Measurements from ENCODE around the gene VIPR2.

Gene VIPR2

GRCh38 chr7:159024280-159024951 lies 120.3 kb downstream of the VIPR2 start:
- Histone ChIP-seq H3K4me3 (ENCODE audit: low read length in 2 of 2) (no peak overlapping the region), H3K23ac (ENCODE audit: low read depth, low read length, poor library complexity) (peak overlapping the region; percentile 82), H2BK120ac (ENCODE audit: low read depth, low read length) (peak overlapping the region; percentile 89), H3K4me1 (ENCODE audit: control insufficient read depth in 2 of 2, insufficient read depth in 1 of 2, low read depth in 1 of 2, low read length in 2 of 2) (peaks cover 17 to 33% of the 10 kb centered on the region in 2 donors), H2BK15ac (ENCODE audit: low read length) (peak overlapping the region; percentile 88), H3K9me3 (replicated peaks in 1 of 2; ENCODE audit: control insufficient read depth in 2 of 2, insufficient read depth in 1 of 2, low read depth in 1 of 2, low read length in 2 of 2) (no peaks in the 10 kb centered on the region), H3K79me1 (ENCODE audit: low read depth, low read length) (no peaks in the 10 kb centered on the region), H3K27ac (replicated peaks; ENCODE audit: low read length) (no peak overlapping the region), H3K9ac (ENCODE audit: low read depth, low read length, poor library complexity) (peak overlapping the region; percentile 38), H2AFZ (ENCODE audit: low read length) (no peak overlapping the region), H3K4me2 (ENCODE audit: insufficient read depth, low read length, poor library complexity, severe bottlenecking) (no peak overlapping the region), H3K27me3 (ENCODE audit: control insufficient read depth in 3 of 3, insufficient read depth in 3 of 3, low read depth in 1 of 3, low read length in 3 of 3) (peaks cover 0 to 36% (median 0%) of the 10 kb centered on the region in 3 experiments), H4K8ac (ENCODE audit: low read depth, low read length) (no peak overlapping the region), H2AK5ac (ENCODE audit: low read depth, low read length) (peak overlapping the region; percentile 20), H2BK5ac (ENCODE audit: low read length) (peak overlapping the region; percentile 66), H3K14ac (ENCODE audit: low read length) (peak overlapping the region; percentile 91), H3K4ac (ENCODE audit: low read length) (peak overlapping the region; percentile 77), H3K18ac (ENCODE audit: low read length) (peak overlapping the region; percentile 98), H3K36me3 (replicated peaks in 1 of 2; ENCODE audit: control insufficient read depth in 2 of 2, insufficient read depth in 2 of 2, low read length in 2 of 2) (no peaks in the 10 kb centered on the region), H2BK12ac (ENCODE audit: low read length) (peak overlapping the region; percentile 99), H4K91ac (ENCODE audit: low read depth, low read length, poor library complexity) (peak overlapping the region; percentile 98)
- WGBS, 2 donors (ENCODE audit: extremely low coverage in 2 of 2, insufficient read length in 2 of 2, insufficient replicate concordance in 1 of 2): no CpG with 5 or more reads among the region's 48 CpGs
- no peak for DNase-seq (ENCODE audit: low spot score)

GRCh38 chr7:159023746-159024145 lies 120.9 kb downstream of the VIPR2 start:
- Histone ChIP-seq H3K9ac (ENCODE audit: low read depth, low read length, poor library complexity) (no peak overlapping the region), H3K4me3 (ENCODE audit: low read length in 2 of 2) (no peak overlapping the region), H4K91ac (ENCODE audit: low read depth, low read length, poor library complexity) (peak overlapping the region; percentile 82), H2BK5ac (ENCODE audit: low read length) (peak overlapping the region; percentile 66), H3K23ac (ENCODE audit: low read depth, low read length, poor library complexity) (no peak overlapping the region), H2BK15ac (ENCODE audit: low read length) (peak overlapping the region; percentile 88), H3K4ac (ENCODE audit: low read length) (no peak overlapping the region), H2AFZ (ENCODE audit: low read length) (no peak overlapping the region), H3K79me1 (ENCODE audit: low read depth, low read length) (no peaks in the 10 kb centered on the region), H2BK12ac (ENCODE audit: low read length) (peak overlapping the region; percentile 99), H3K14ac (ENCODE audit: low read length) (no peak overlapping the region), H3K27me3 (ENCODE audit: control insufficient read depth in 3 of 3, insufficient read depth in 3 of 3, low read depth in 1 of 3, low read length in 3 of 3) (peaks cover 0 to 35% (median 0%) of the 10 kb centered on the region in 3 experiments), H3K36me3 (replicated peaks in 1 of 2; ENCODE audit: control insufficient read depth in 2 of 2, insufficient read depth in 2 of 2, low read length in 2 of 2) (no peaks in the 10 kb centered on the region), H3K9me3 (replicated peaks in 1 of 2; ENCODE audit: control insufficient read depth in 2 of 2, insufficient read depth in 1 of 2, low read depth in 1 of 2, low read length in 2 of 2) (no peaks in the 10 kb centered on the region), H3K27ac (replicated peaks; ENCODE audit: low read length) (no peak overlapping the region), H4K8ac (ENCODE audit: low read depth, low read length) (peak overlapping the region; percentile 10), H2BK120ac (ENCODE audit: low read depth, low read length) (peak overlapping the region; percentile 24), H3K4me1 (ENCODE audit: control insufficient read depth in 2 of 2, insufficient read depth in 1 of 2, low read depth in 1 of 2, low read length in 2 of 2) (peaks cover 17 to 31% of the 10 kb centered on the region in 2 donors), H3K4me2 (ENCODE audit: insufficient read depth, low read length, poor library complexity, severe bottlenecking) (no peak overlapping the region), H3K18ac (ENCODE audit: low read length) (peak overlapping the region; percentile 75), H2AK5ac (ENCODE audit: low read depth, low read length) (peak overlapping the region; percentile 20)
- no CpG with 5 or more reads among the region's 12 CpGs for WGBS, 2 donors (ENCODE audit: extremely low coverage in 2 of 2, insufficient read length in 2 of 2, insufficient replicate concordance in 1 of 2)
- no peak for DNase-seq (ENCODE audit: low spot score)

- H2BK15ac ChIP-seq (ENCODE audit: low read length): no peak overlapping the region
- peak overlapping the region; percentile 88 for H2AK5ac ChIP-seq (ENCODE audit: low read depth, low read length)
- H4K8ac ChIP-seq (ENCODE audit: low read depth, low read length): no peak overlapping the region
- H3K27ac ChIP-seq (replicated peaks; ENCODE audit: low read length): no peak overlapping the region
- H2AFZ ChIP-seq (ENCODE audit: low read length): no peak overlapping the region
- peak overlapping the region; percentile 6 for H3K4ac ChIP-seq (ENCODE audit: low read length)
- no peaks in the 10 kb centered on the region for H3K9me3 ChIP-seq (replicated peaks in 1 of 2; ENCODE audit: control insufficient read depth in 2 of 2, insufficient read depth in 1 of 2, low read depth in 1 of 2, low read length in 2 of 2)
- no peak overlapping the region for H3K4me3 ChIP-seq (ENCODE audit: low read length in 2 of 2)
- no peaks in the 10 kb centered on the region for H3K36me3 ChIP-seq (replicated peaks in 1 of 2; ENCODE audit: control insufficient read depth in 2 of 2, insufficient read depth in 2 of 2, low read length in 2 of 2)
- H2BK5ac ChIP-seq (ENCODE audit: low read length): peak overlapping the region; percentile 58
- H2BK12ac ChIP-seq (ENCODE audit: low read length): peak overlapping the region; percentile 36
- peak overlapping the region; percentile 42 for H3K18ac ChIP-seq (ENCODE audit: low read length)
- DNase-seq (ENCODE audit: low spot score): no peak
- H3K23ac ChIP-seq (ENCODE audit: low read depth, low read length, poor library complexity): no peak overlapping the region
- peak overlapping the region; percentile 60 for H3K9ac ChIP-seq (ENCODE audit: low read depth, low read length, poor library complexity)
- no peaks in the 10 kb centered on the region for H3K79me1 ChIP-seq (ENCODE audit: low read depth, low read length)
- H3K4me1 ChIP-seq (ENCODE audit: control insufficient read depth in 2 of 2, insufficient read depth in 1 of 2, low read depth in 1 of 2, low read length in 2 of 2): peaks cover 17 to 29% of the 10 kb centered on the region in 2 donors
- H3K4me2 ChIP-seq (ENCODE audit: insufficient read depth, low read length, poor library complexity, severe bottlenecking): no peak overlapping the region
- WGBS, 2 donors (ENCODE audit: extremely low coverage in 2 of 2, insufficient read length in 2 of 2, insufficient replicate concordance in 1 of 2): no CpG with 5 or more reads among the region's 17 CpGs
- no peak overlapping the region for H4K91ac ChIP-seq (ENCODE audit: low read depth, low read length, poor library complexity)
- H3K27me3 ChIP-seq (ENCODE audit: control insufficient read depth in 3 of 3, insufficient read depth in 3 of 3, low read depth in 1 of 3, low read length in 3 of 3): peaks cover 0 to 31% (median 0%) of the 10 kb centered on the region in 3 experiments
- no peak overlapping the region for H3K14ac ChIP-seq (ENCODE audit: low read length)
- H2BK120ac ChIP-seq (ENCODE audit: low read depth, low read length): no peak overlapping the region
These were observed 121.5 kb downstream of the VIPR2 start for GRCh38 chr7:159023206-159023605.

GRCh38 chr7:159022238-159022993 lies 122.3 kb downstream of the VIPR2 start:
- H4K91ac ChIP-seq (ENCODE audit: low read depth, low read length, poor library complexity): no peak overlapping the region
- H3K14ac ChIP-seq (ENCODE audit: low read length): no peak overlapping the region
- no peak for DNase-seq (ENCODE audit: low spot score)
- H2BK120ac ChIP-seq (ENCODE audit: low read depth, low read length): peak overlapping the region; percentile 38
- H2BK5ac ChIP-seq (ENCODE audit: low read length): peak overlapping the region; percentile 58
- peak overlapping the region; percentile 67 for H2BK12ac ChIP-seq (ENCODE audit: low read length)
- no peak overlapping the region for H4K8ac ChIP-seq (ENCODE audit: low read depth, low read length)
- no peaks in the 10 kb centered on the region for H3K79me1 ChIP-seq (ENCODE audit: low read depth, low read length)
- no peak overlapping the region for H2AFZ ChIP-seq (ENCODE audit: low read length)
- H3K4ac ChIP-seq (ENCODE audit: low read length): no peak overlapping the region
- peaks cover 0 to 23% (median 0%) of the 10 kb centered on the region in 3 experiments for H3K27me3 ChIP-seq (ENCODE audit: control insufficient read depth in 3 of 3, insufficient read depth in 3 of 3, low read depth in 1 of 3, low read length in 3 of 3)
- no peak overlapping the region for H3K4me2 ChIP-seq (ENCODE audit: insufficient read depth, low read length, poor library complexity, severe bottlenecking)
- H3K36me3 ChIP-seq (replicated peaks in 1 of 2; ENCODE audit: control insufficient read depth in 2 of 2, insufficient read depth in 2 of 2, low read length in 2 of 2): no peaks in the 10 kb centered on the region
- no peak overlapping the region for H3K4me3 ChIP-seq (ENCODE audit: low read length in 2 of 2)
- no peak overlapping the region for H3K9ac ChIP-seq (ENCODE audit: low read depth, low read length, poor library complexity)
- peak overlapping the region; percentile 65 for H3K18ac ChIP-seq (ENCODE audit: low read length)
- no CpG with 5 or more reads among the region's 20 CpGs for WGBS, 2 donors (ENCODE audit: extremely low coverage in 2 of 2, insufficient read length in 2 of 2, insufficient replicate concordance in 1 of 2)
- H3K9me3 ChIP-seq (replicated peaks in 1 of 2; ENCODE audit: control insufficient read depth in 2 of 2, insufficient read depth in 1 of 2, low read depth in 1 of 2, low read length in 2 of 2): no peaks in the 10 kb centered on the region
- H3K23ac ChIP-seq (ENCODE audit: low read depth, low read length, poor library complexity): no peak overlapping the region
- peak overlapping the region; percentile 67 for H2AK5ac ChIP-seq (ENCODE audit: low read depth, low read length)
- no peak overlapping the region for H3K27ac ChIP-seq (replicated peaks; ENCODE audit: low read length)
- peak overlapping the region; percentile 82 for H2BK15ac ChIP-seq (ENCODE audit: low read length)
- H3K4me1 ChIP-seq (ENCODE audit: control insufficient read depth in 2 of 2, insufficient read depth in 1 of 2, low read depth in 1 of 2, low read length in 2 of 2): peaks cover 14 to 21% of the 10 kb centered on the region in 2 donors
